IMR-90 (cell line): ENCODE measurements around the gene CD46. TPM values are rescaled to one million over a fixed set of nuclear protein-coding genes. Genes with fewer than 3 reads are reported as not detected.

Experiments used
- ATAC-seq: fragments of 200-7000 bp; cut with Tn5 transposase; 2 replicates; pipeline ENCODE4 v1.9.1; 2020; ENCODE audit warnings: low read depth, mild to moderate bottlenecking, moderate library complexity
- BruUV-seq: library from RNA; stranded (reverse); fragments of 400-500 nt; replicated peaks from 2 replicates; lab custom pipeline; 2021; lab: Mats Ljungman, UMichigan
- CTCF ChIA-PET: fragments of 300-600 bp; formaldehyde crosslinking; extraction: SDS; loops from one replicate; lab custom pipeline; 2021; ENCODE audit warnings: antibody characterized with exemption; lab: Yijun Ruan, JAX
- POLR2A ChIA-PET: fragments of 300-600 bp; sonication (Branson Sonifier 250); formaldehyde crosslinking; loops from one replicate; lab custom pipeline; 2022; ENCODE audit warnings: antibody characterized with exemption; ENCODE audit not compliant: unreplicated experiment; lab: Charles Lee
- DNase-seq: peaks from one replicate; pipeline ENCODE4 v3.0.0; 2013
- H2AFZ ChIP-seq: replicated peaks from 2 replicates; pipeline ENCODE3; 2013; ENCODE audit warnings: low read length, mild to moderate bottlenecking; ENCODE audit not compliant: poor library complexity
- H2AK5ac ChIP-seq: 2 replicates; pipeline ENCODE4 v1.6.1; 2013; ENCODE audit warnings: low read depth, low read length, inconsistent platforms
- H2AK9ac ChIP-seq: replicated peaks from 2 replicates; pipeline ENCODE3; 2013; ENCODE audit warnings: mild to moderate bottlenecking, low read depth, low read length, moderate library complexity; ENCODE audit not compliant: poor library complexity
- H2BK120ac ChIP-seq: 2 replicates; pipeline ENCODE4 v1.6.1; 2013; ENCODE audit warnings: low read depth, low read length, inconsistent platforms
- H2BK15ac ChIP-seq: 3 replicates; pipeline ENCODE4 v1.6.1; 2013; ENCODE audit warnings: low read depth, low read length, inconsistent platforms
- H2BK20ac ChIP-seq: 2 replicates; pipeline ENCODE4 v1.6.1; 2013; ENCODE audit warnings: low read depth, mild to moderate bottlenecking, inconsistent platforms, low read length, moderate library complexity
- H2BK5ac ChIP-seq: 2 replicates; pipeline ENCODE4 v1.6.1; 2013; ENCODE audit warnings: mild to moderate bottlenecking, low read depth, low read length, inconsistent platforms; ENCODE audit not compliant: poor library complexity, severe bottlenecking
- H3K14ac ChIP-seq: replicated peaks from 2 replicates; pipeline ENCODE4 v1.6.1; 2013; ENCODE audit warnings: low read depth, low read length, inconsistent platforms
- H3K18ac ChIP-seq: 2 replicates; pipeline ENCODE4 v1.6.1; 2013; ENCODE audit warnings: low read depth, low read length, control low read depth
- H3K23ac ChIP-seq: 2 replicates; pipeline ENCODE4 v1.6.1; 2013; ENCODE audit warnings: low read depth, low read length, inconsistent platforms
- H3K27ac ChIP-seq: 2 replicates; pipeline ENCODE4 v1.5.1; 2013; ENCODE audit warnings: mild to moderate bottlenecking, control low read depth, low read length; ENCODE audit not compliant: insufficient read depth
- H3K27me3 ChIP-seq: 2 replicates; pipeline ENCODE4 v1.6.1; 2013; ENCODE audit warnings: low read length; ENCODE audit not compliant: control insufficient read depth, insufficient read depth
- H3K36me3 ChIP-seq: 2 replicates; pipeline ENCODE4 v1.6.1; 2013; ENCODE audit warnings: low read length, mixed read lengths; ENCODE audit not compliant: control insufficient read depth, insufficient read depth
- H3K4ac ChIP-seq: 2 replicates; pipeline ENCODE4 v1.6.1; 2013; ENCODE audit warnings: low read depth, low read length, inconsistent platforms
- H3K4me1 ChIP-seq: 2 replicates; pipeline ENCODE4 v1.6.1; 2013; ENCODE audit warnings: low read length, mixed read lengths; ENCODE audit not compliant: control insufficient read depth, insufficient read depth
- H3K4me2 ChIP-seq: 2 replicates; pipeline ENCODE4 v1.6.1; 2013; ENCODE audit warnings: low read depth, mild to moderate bottlenecking, control low read depth, low read length, moderate library complexity
- H3K4me3 ChIP-seq: 2 replicates; pipeline ENCODE4 v1.5.1; 2013; ENCODE audit warnings: low read depth, mild to moderate bottlenecking, control low read depth, low read length, moderate library complexity; ENCODE audit not compliant: insufficient read depth
- H3K56ac ChIP-seq: 2 replicates; pipeline ENCODE4 v1.6.1; 2013; ENCODE audit warnings: low read length, inconsistent platforms; ENCODE audit not compliant: insufficient read depth; ENCODE audit errors: extremely low read depth
- H3K79me1 ChIP-seq, 2 experiments: 2 replicates each; pipeline ENCODE4 v1.6.1; 2013; ENCODE audit warnings: low read length in 2 of 2, inconsistent platforms in 1 of 2, low read depth in 1 of 2
- H3K9ac ChIP-seq: 2 replicates; pipeline ENCODE4 v1.6.1; 2013; ENCODE audit warnings: low read depth, low read length, control low read depth
- H3K9me1 ChIP-seq: 2 replicates; pipeline ENCODE4 v1.6.1; 2013; ENCODE audit warnings: low read length, inconsistent platforms; ENCODE audit not compliant: insufficient read depth
- H3K9me3 ChIP-seq: 2 replicates; pipeline ENCODE4 v1.6.1; 2013; ENCODE audit warnings: low read length; ENCODE audit not compliant: control insufficient read depth, insufficient read depth
- H4K20me1 ChIP-seq: 2 replicates; pipeline ENCODE4 v1.6.1; 2013; ENCODE audit warnings: low read length, inconsistent platforms; ENCODE audit not compliant: insufficient read depth
- H4K5ac ChIP-seq: 2 replicates; pipeline ENCODE4 v1.6.1; 2013; ENCODE audit warnings: mild to moderate bottlenecking, low read depth, low read length, control low read depth
- H4K8ac ChIP-seq, 2 experiments: 2 replicates each; pipeline ENCODE4 v1.6.1; 2013; ENCODE audit warnings: low read depth in 2 of 2, low read length in 2 of 2, control low read depth in 1 of 2, inconsistent platforms in 1 of 2
- H4K91ac ChIP-seq: 2 replicates; pipeline ENCODE4 v1.6.1; 2013; ENCODE audit warnings: low read depth, low read length, inconsistent platforms; ENCODE audit not compliant: insufficient read depth
- BHLHE40 ChIP-seq: fragments of 150-350 bp; IDR thresholded peaks from 2 replicates; pipeline ENCODE4 v1.6.1; 2016; ENCODE audit warnings: mild to moderate bottlenecking, low read depth, low read length
- CEBPB ChIP-seq: IDR thresholded peaks from 2 replicates; pipeline ENCODE4 v1.6.1; 2012; ENCODE audit warnings: low read depth, low read length, improper control_type of control experiment
- CHD1 ChIP-seq: IDR thresholded peaks from 2 replicates; pipeline ENCODE4 v1.6.1; 2012; ENCODE audit warnings: low read depth, low read length, improper control_type of control experiment
- ELK1 ChIP-seq: fragments of 150-350 bp; IDR thresholded peaks from 2 replicates; pipeline ENCODE4 v1.6.1; 2016; ENCODE audit warnings: low read depth, mild to moderate bottlenecking, low read length, moderate library complexity, borderline replicate concordance
- FOS ChIP-seq: fragments of 150-350 bp; IDR thresholded peaks from 2 replicates; pipeline ENCODE4 v1.6.1; 2016; ENCODE audit warnings: low read depth, low read length
- MAFK ChIP-seq: IDR thresholded peaks from 2 replicates; pipeline ENCODE4 v1.6.1; 2012; ENCODE audit warnings: low read depth, low read length, improper control_type of control experiment
- MAZ ChIP-seq: IDR thresholded peaks from 2 replicates; pipeline ENCODE4 v1.6.1; 2012; ENCODE audit warnings: low read depth, mild to moderate bottlenecking, low read length, improper control_type of control experiment, moderate library complexity, borderline replicate concordance
- NFE2L2 ChIP-seq: fragments of 150-350 bp; IDR thresholded peaks from 2 replicates; pipeline ENCODE4 v1.6.1; 2016; ENCODE audit warnings: low read depth, mild to moderate bottlenecking, low read length
- RCOR1 ChIP-seq: IDR thresholded peaks from 2 replicates; pipeline ENCODE4 v1.6.1; 2012; ENCODE audit warnings: mild to moderate bottlenecking, low read length, improper control_type of control experiment; ENCODE audit not compliant: insufficient replicate concordance
- RFX5 ChIP-seq: IDR thresholded peaks from 2 replicates; pipeline ENCODE4 v1.8.0; 2012; ENCODE audit warnings: low read depth, mild to moderate bottlenecking, low read length, moderate library complexity
- SMC3 ChIP-seq: fragments of 150-350 bp; IDR thresholded peaks from 2 replicates; pipeline ENCODE4 v1.6.1; 2016; ENCODE audit warnings: low read depth, mild to moderate bottlenecking, antibody characterized with exemption, low read length, moderate library complexity
- USF2 ChIP-seq: fragments of 150-350 bp; IDR thresholded peaks from 2 replicates; pipeline ENCODE4 v1.6.1; 2017; ENCODE audit warnings: mild to moderate bottlenecking, antibody characterized with exemption, low read length, low read depth
- WGBS, 2 experiments: methylation state at CpG; one replicate each; pipeline versions ENCODE4 v1.1.5 to v1.1.7; 2013; ENCODE audit warnings: missing lambda C conversion rate in 2 of 2; ENCODE audit not compliant: insufficient read length in 1 of 2; ENCODE audit errors: extremely low coverage in 2 of 2; 5-methylcytosine and 5-hydroxymethylcytosine counted together
- dilution Hi-C: fragments of 300-500 bp; cut with HindIII; formaldehyde crosslinking; loops from one replicate; pipeline ENCODE4 v1.14.3; 2018; ENCODE audit warnings: low sequenced_read_pairs; ENCODE audit not compliant: unreplicated experiment
- in situ Hi-C: fragments of 300-500 bp; cut with MboI; formaldehyde crosslinking; loops from 3 replicates; pipeline ENCODE4 v1.14.3; 2019; ENCODE audit warnings: low sequenced_read_pairs, inconsistent platforms, mixed read lengths
- intact Hi-C: fragments of 100-400 bp; cut with micrococcal nuclease; formaldehyde crosslinking; loops from 2 replicates; pipeline ENCODE4 v1.10.0; 2022
- polyA plus RNA-seq, 3 experiments: library from polyadenylated mRNA; depleted of rRNA; stranded (reverse); fragments of >200 nt; gene quantifications; 2 replicates each; pipeline ENCODE4 v1.2.3, GENCODE V29; 2012; ENCODE audit warnings: low replicate concordance in 1 of 3
- total RNA-seq: library from RNA; depleted of rRNA; stranded (reverse); fragments of >200 nt; gene quantifications from 2 replicates; pipeline ENCODE4 v1.2.3, GENCODE V29; 2012

CD46 gene
- total and polyA plus RNA-seq, 2 of the 4 experiments (the other 2 are of a cell fraction): 37.1 to 82.0 TPM

GRCh38 chr1:207762622-207763021 is 10.8 kb downstream of the CD46 start:
- Histone ChIP-seq H4K91ac (no peak overlapping the region), H3K4me3 (no peak overlapping the region), H2AK9ac (no peak overlapping the region), H2BK20ac (no peak overlapping the region), H2AFZ (no peak overlapping the region), H2BK120ac (no peak overlapping the region), H3K4ac (no peak overlapping the region), H3K9me1 (no peaks in the 10 kb centered on the region; the same call in 1 of the 2 replicates), H3K27ac (no peak overlapping the region), H3K23ac (no peak overlapping the region), H3K4me2 (no peak overlapping the region), H4K5ac (no peak overlapping the region), H3K27me3 (no peaks in the 10 kb centered on the region), H3K18ac (no peak overlapping the region), H2BK15ac (no peak overlapping the region), H3K56ac (no peak overlapping the region), H2BK5ac (no peak overlapping the region), H4K20me1 (no peaks in the 10 kb centered on the region), H3K9me3 (no peaks in the 10 kb centered on the region), H3K79me1 (peaks cover 3 to 6% of the 10 kb centered on the region in 2 experiments), H3K4me1 (no peaks in the 10 kb centered on the region), H2AK5ac (no peak overlapping the region), H3K9ac (no peak overlapping the region), H4K8ac (no peak overlapping the region), H3K14ac (no peak overlapping the region), H3K36me3 (peaks cover 25% of the 10 kb centered on the region)
- WGBS, 2 experiments: 100% methylated on average over 4 of the region's 13 CpGs; no CpG with 5 or more reads in 1 of the 2 experiments
- DNase-seq (no peak), ATAC-seq (no peak)
- dilution Hi-C loops (no loop called here), in situ Hi-C loops (no loop called here), intact Hi-C loops (no loop called here)
- ChIA-PET CTCF (no interaction called here), POLR2A (no interaction called here)
- no peak for TF ChIP-seq CHD1
- no peak for TF ChIP-seq USF2
- TF ChIP-seq FOS: no peak
- no peak for TF ChIP-seq BHLHE40
- TF ChIP-seq RCOR1: no peak
- TF ChIP-seq MAFK: no peak
- TF ChIP-seq MAZ: no peak
- no peak for TF ChIP-seq SMC3
- TF ChIP-seq CEBPB: no peak
- TF ChIP-seq RFX5: no peak
- TF ChIP-seq ELK1: no peak
- no peak for TF ChIP-seq NFE2L2
- no TSS peak for BruUV-seq
